Measurements from ENCODE around the gene AGTPBP1.

AGTPBP1 gene

GRCh38 chr9:85716031-85716877 lies 25.5 kb downstream of the AGTPBP1 start:
- DNase-seq (ENCODE audit: extremely low read depth, low read depth): no peak
- TF ChIP-seq CTCF (IDR thresholded peaks at IDR 0.05; ENCODE audit: low read depth, low read length, missing control alignments): peak; percentile 20
- H3K4me3 ChIP-seq (replicated peaks; ENCODE audit: low read depth, low read length): no peak overlapping the region

GRCh38 chr9:85715587-85715986 lies 26.2 kb downstream of the AGTPBP1 start:
- no peak overlapping the region for H3K4me3 ChIP-seq (replicated peaks; ENCODE audit: low read depth, low read length)
- no peak for DNase-seq (ENCODE audit: extremely low read depth, low read depth)
- no peak for TF ChIP-seq CTCF (IDR thresholded peaks at IDR 0.05; ENCODE audit: low read depth, low read length, missing control alignments)

GRCh38 chr9:85713897-85714296 lies 27.9 kb downstream of the AGTPBP1 start:
- no peak overlapping the region for H3K4me3 ChIP-seq (replicated peaks; ENCODE audit: low read depth, low read length)
- DNase-seq (ENCODE audit: extremely low read depth, low read depth): no peak
- no peak for TF ChIP-seq CTCF (IDR thresholded peaks at IDR 0.05; ENCODE audit: low read depth, low read length, missing control alignments)

GRCh38 chr9:85704744-85705143 lies 37.0 kb downstream of the AGTPBP1 start:
- no peak for TF ChIP-seq CTCF (IDR thresholded peaks at IDR 0.05; ENCODE audit: low read depth, low read length, missing control alignments)
- no peak for DNase-seq (ENCODE audit: extremely low read depth, low read depth)
- no peak overlapping the region for H3K4me3 ChIP-seq (replicated peaks; ENCODE audit: low read depth, low read length)

- no peak for TF ChIP-seq CTCF (IDR thresholded peaks at IDR 0.05; ENCODE audit: low read depth, low read length, missing control alignments)
- DNase-seq (ENCODE audit: extremely low read depth, low read depth): no peak
- H3K4me3 ChIP-seq (replicated peaks; ENCODE audit: low read depth, low read length): no peak overlapping the region
Measured at GRCh38 chr9:85703398-85703797, 38.4 kb downstream of the AGTPBP1 start.

GRCh38 chr9:85702726-85703289 lies 38.9 kb downstream of the AGTPBP1 start:
- TF ChIP-seq CTCF (IDR thresholded peaks at IDR 0.05; ENCODE audit: low read depth, low read length, missing control alignments): no peak
- no peak for DNase-seq (ENCODE audit: extremely low read depth, low read depth)
- H3K4me3 ChIP-seq (replicated peaks; ENCODE audit: low read depth, low read length): no peak overlapping the region

All from HFF-Myc (cell line).